NCI-H1930 (cell line): Measurements from ENCODE around the gene FBXO47.

Experiments
- DNase-seq, 2 experiments: peaks; one replicate each; lab custom pipeline; 2025; lab: John Stamatoyannopoulos, UW

The FBXO47 gene

DNA sequence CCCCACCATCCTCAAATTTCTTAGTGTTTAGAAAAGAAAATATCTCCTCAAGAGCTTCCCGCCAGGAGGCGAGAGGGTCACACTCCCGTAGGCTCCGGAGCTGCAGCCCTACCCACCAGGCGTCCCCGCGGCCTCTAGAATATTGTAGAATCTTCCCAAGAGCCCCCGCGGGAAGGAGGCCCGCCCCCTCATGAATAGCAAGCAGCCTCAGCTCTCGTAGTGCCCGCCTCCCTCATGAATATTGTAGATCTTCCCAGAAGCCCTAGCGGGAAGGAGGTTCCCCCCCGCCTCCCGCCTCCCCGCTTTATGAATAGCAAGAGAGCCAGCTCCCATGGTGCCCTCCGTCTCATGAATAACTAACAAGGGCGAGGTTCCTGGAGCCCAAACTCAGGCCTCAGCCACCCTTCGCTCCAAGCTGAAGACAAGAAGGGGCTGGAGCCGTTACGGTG lies at the start of gene FBXO47:
Gene FBXO47 (minus strand): TSS at position 114 of the 449 bp plus-strand sequence. CDS start 4,378 bp downstream, outside the sequence.
- DNase-seq, result peak; percentile 20 to 53

DNA sequence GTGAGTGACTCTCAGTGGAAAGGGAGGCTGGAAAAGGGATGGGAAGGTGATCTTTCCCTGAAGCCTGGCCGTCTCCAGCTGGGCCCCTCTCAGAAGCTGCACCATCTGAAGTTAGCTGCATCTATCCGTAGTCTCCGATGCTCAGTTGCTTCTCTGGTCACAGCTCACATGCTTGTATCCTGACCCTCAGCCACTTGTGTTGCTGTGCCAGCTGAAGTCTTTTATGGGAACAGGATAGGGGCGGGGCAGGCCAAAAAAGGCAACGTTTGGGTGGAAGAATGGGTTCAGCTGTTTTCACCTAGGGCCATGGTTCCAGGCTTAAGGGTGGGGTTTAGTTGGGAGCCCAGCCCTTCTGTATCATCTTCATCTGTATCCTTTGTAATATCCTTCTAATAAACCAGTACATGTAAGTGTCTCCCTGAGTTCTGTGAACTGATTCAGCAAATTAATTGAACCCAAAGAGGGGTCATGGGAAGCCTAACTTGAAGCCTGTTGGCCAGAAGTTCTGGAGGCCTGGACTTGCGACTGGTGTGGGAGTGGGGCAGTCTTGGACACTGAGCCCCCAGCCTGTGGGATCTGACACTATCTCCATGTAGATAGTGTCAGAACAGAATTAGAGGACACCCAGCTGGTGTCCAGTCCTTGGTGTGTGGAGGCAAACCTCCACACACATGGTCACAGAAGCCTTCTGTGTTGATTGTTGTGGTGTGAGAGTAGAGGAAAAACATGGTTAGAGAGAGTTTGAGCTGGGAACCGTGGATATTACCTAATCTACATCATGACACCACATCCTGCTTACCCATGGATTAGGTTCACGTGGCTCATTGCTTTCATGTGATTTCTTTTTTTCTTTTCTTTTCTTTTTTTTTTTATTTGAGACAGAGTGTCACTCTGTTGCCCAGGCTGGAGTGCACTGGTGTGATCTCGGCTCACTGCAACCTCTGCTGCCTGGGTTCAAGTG lies 49.3 kb upstream of the FBXO47 start:
- DNase-seq, result no peak

DNA sequence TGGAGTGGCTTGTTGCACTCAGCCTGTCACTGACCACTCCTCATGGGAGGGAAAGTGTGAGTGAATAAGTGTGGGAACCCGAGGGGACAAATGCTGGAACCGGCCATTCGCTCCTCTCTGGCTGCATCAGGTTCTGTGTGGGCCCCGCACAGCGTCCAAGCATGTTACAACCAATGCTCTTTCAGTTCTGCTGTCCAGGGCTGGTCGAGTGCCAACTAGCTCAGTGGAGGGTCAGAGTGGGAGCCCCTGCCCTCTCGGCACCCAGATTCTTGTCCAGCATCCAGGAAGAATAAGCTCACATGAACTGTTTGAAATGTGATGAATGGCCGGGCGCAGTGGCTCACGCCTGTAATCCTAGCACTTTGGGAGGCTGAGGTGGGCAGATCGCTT lies 48.3 kb upstream of the FBXO47 start:
- no peak for DNase-seq

GRCh38 chr17:39014795-39015545 lies 47.8 kb upstream of the FBXO47 start:
- DNase-seq, result no peak

- no peak for DNase-seq
Measured at GRCh38 chr17:39014044-39014794, 47.0 kb upstream of the FBXO47 start.

DNA sequence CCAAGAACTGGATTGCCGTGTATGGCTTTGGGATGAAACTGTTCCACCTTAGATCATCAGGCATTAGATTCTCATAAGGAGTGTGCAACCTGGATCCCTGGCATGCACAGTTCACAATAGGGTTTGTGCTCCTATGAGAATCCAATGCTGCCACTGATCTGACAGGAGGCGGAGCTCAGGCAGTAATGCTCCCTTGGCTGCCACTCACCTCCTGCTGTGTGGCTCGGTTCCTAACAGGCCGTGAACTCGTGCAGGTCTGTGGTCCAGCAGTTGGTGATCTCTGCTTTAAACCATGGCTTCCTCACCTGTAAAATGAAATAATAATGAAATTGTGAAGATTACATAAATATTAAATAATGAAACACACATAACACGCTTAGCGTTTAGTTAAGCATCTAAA lies 45.5 kb upstream of the FBXO47 start:
- no peak for DNase-seq

DNA sequence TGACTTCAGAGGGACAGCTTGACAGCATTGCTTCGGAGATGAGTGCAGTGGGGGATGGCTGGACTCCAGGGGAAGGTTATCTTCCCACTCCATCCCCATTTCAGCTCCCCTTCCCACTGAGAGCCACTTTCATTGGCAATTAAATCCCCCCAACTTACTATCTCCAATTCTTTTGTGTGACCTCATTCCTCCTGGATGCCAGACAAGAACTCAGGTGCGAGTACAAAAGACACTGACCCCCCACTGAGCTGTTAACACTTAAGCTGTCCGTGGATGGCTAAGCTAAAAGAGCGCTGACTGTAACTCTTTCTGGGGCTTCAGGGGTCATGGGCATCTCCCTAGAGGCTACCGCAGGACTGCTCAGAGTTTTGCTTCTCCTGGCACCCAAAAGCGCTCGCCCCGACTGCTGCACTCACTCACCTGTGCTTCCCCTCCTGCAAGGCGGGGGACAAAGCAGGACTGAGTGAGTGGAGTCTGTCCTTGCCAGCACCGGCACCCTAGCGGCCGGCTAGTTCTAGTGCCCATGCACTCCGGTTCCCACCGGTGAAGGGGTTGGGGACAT lies 44.8 kb upstream of the FBXO47 start:
- DNase-seq, result no peak

- DNase-seq, result no peak
Measured at GRCh38 chr17:39009581-39010001, 42.4 kb upstream of the FBXO47 start.

DNA sequence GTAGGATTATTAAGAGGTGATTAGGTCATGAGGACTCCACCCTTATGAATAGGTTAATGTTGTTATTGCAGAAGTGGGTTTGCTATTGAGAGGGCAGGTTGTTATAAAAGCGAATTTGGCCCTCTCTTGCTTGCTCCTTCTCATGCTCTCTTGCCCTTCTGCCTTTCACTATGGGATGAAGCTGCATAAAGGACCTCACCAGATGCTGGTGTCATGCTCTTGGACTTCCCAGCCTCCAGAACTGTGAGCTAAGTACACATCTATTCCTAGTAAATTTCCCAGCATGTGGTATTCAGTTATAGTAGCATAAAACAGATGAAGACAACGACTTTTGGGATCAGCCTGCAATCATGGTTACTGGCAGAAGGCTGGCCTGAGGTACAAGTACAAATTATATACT lies 41.4 kb upstream of the FBXO47 start:
- no peak for DNase-seq

DNA sequence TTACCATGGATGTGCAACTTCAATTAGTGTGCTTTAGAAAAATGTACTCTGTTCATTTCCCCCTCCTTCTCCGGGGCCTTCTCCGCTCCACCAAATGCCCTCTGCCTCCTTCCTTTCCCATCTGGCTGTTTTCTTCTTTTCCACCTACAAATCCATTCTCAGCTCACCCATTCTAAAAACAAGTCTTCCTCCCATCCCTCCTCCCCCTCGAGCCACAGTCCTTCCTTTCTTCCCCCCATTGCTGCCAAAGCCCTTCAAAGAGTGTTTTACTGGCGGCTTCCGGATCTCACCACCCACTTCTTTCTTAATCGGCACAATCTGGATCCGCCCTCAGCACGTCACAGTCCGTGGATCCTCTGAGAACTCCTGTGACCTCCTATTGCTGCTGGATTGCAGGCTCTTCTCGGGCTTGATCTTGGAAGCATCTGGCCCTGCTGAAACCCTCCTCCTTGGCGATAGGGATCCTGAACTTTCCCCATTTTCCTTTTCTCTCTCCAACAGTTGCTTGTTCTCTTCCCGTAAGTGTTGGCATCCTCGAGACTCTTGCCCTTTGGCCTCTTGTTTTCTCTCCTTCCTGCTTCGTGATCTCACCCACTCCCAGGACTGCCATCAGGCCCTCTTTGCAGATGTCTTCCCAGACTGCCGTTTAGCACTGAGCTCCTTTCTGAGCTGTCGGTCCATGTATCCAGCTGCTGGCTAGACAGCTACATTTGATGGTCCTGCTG lies 36.0 kb upstream of the FBXO47 start:
- no peak for DNase-seq

GRCh38 chr17:39001703-39002637 lies 34.8 kb upstream of the FBXO47 start:
- DNase-seq, result no peak

GRCh38 chr17:39000021-39000601 lies 32.9 kb upstream of the FBXO47 start:
- no peak for DNase-seq

DNA sequence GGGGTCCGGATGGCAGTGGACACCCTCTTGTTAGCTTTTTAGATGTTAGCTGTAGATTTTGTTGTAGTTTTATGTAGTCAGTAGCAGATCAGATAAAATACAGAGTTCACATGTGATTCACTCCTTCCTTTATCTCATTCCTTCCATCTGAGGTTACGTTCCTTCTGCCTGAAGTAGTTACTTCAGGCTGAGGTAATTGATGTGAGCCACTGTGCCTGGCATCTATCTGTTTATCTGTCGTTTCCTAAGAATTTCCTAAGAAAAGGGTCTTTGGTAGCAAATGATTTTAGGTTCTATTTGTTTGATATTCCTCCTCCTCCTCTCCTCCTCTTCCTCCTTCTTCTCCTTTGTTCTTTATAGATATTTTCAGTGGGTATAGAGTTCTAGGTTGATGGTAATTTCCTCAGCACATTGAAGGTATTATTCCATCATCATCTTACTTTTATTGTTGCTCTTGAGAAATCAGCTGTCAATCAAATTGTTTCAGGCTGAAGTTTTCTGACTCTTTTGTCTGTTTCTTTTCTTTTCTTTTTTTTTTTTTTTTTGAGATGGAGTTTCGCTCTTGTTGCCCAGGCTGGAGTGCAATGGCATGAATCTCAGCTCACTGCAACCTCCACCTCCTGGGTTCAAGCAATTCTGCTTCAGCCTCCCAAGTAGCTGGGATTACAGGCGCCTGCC lies 29.6 kb upstream of the FBXO47 start:
- no peak for DNase-seq

DNA sequence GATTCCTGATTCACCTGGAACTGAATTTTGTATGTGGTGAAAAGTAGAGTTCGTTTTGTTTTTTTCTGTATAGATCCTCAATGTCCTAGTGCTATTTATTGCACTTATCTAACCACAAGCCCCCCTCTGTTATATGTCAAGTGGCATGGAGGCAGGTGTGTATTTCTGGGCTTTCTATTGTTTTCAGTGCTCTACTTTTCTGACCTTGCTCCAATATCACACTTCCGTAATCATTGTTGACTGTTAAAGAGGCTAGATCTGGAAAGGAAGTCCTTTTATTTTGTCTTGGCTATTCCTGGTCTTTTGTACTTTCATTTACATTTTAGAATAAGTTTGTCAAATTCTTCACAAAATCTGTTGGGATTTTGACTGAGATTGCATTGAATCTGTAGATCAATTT lies 26.8 kb upstream of the FBXO47 start:
- no peak for DNase-seq

DNA sequence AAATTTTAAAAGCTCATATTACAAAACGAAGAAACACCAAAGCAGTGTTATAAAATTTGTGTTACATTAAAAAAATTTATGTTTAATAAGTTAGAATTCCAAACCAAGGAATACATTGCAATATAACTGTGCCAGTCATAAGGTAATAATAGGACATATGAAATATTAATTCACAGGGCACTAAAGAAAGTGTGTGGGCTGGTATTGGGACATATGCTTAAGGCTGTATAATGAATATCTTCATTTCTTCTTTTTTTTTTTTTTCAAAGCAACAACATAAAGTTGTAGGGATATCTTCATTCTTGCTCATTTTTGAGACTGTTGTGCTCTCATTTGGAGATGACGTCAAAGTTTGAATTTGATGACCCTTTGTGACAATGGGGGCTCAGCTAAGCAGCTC lies 17.5 kb upstream of the FBXO47 start:
- no peak for DNase-seq

GRCh38 chr17:38982858-38983746 lies 15.9 kb upstream of the FBXO47 start:
- DNase-seq, result peak; percentile 13 to 46

DNA sequence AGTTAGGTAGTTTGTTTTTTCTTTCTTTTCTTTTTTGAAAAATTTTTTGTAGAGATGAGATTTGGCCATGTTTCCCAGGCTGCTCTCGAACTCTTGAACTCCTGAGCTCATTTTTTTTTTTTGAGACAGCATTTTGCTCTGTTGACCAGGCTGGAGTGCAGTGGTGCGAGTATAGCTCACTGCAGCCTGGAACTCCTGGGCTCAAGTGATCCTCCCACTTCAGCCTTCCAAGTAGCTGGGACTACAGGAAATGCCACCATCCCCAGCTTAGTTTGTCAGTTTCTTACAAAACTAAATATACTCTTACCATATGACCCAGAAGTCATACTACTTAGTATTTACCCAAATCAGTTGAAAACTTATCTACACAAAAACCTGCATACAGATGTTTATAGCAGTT lies 14.4 kb upstream of the FBXO47 start:
- no peak for DNase-seq
